Stimulated activated CD8-positive, alpha-beta memory T cell treated with anti-CD3 and anti-CD28 coated beads, Interleukin-4, amount 100 ng/mL, for 48 hours (primary cell): ENCODE results near the gene DNAJA4.

ENCODE experiments used
- DNase-seq: peaks from one replicate; pipeline ENCODE4 v3.0.0-alpha.2; 2020

DNAJA4 gene

GRCh38 chr15:78264304-78265136, at the start of gene DNAJA4:
DNAJA4 (plus strand) TSS chr15:78264562; CDS start chr15:78264764, 202 bp downstream.
- peak; percentile 66 for DNase-seq

- no peak for DNase-seq
Observed at GRCh38 chr15:78216276-78217104, 47.9 kb upstream of the DNAJA4 start.

GRCh38 chr15:78220713-78221112, 43.6 kb upstream of the DNAJA4 start:
- DNase-seq: no peak

- no peak for DNase-seq
Observed at GRCh38 chr15:78222745-78223395, 41.5 kb upstream of the DNAJA4 start.

GRCh38 chr15:78223396-78224022, 40.9 kb upstream of the DNAJA4 start:
- no peak for DNase-seq

GRCh38 chr15:78224023-78224411, 40.3 kb upstream of the DNAJA4 start:
- no peak for DNase-seq

GRCh38 chr15:78225783-78226541, 38.4 kb upstream of the DNAJA4 start:
- DNase-seq: no peak

GRCh38 chr15:78228356-78228996, 35.9 kb upstream of the DNAJA4 start:
- no peak for DNase-seq

- no peak for DNase-seq
Observed at GRCh38 chr15:78229431-78230406, 34.6 kb upstream of the DNAJA4 start.

GRCh38 chr15:78232951-78233350, 31.4 kb upstream of the DNAJA4 start:
- no peak for DNase-seq

- no peak for DNase-seq
Observed at GRCh38 chr15:78233496-78233895, 30.9 kb upstream of the DNAJA4 start.

GRCh38 chr15:78234515-78235040, 29.8 kb upstream of the DNAJA4 start, which contains the start of gene ACSBG1:
ACSBG1 (minus strand) TSS chr15:78234565; CDS start chr15:78234501, 64 bp downstream.
- DNase-seq: no peak

- DNase-seq: no peak
Observed at GRCh38 chr15:78236491-78236890, 27.9 kb upstream of the DNAJA4 start.

GRCh38 chr15:78237146-78237545, 27.2 kb upstream of the DNAJA4 start:
- DNase-seq: no peak

GRCh38 chr15:78239811-78240210, 24.6 kb upstream of the DNAJA4 start:
- DNase-seq: no peak

GRCh38 chr15:78241017-78241416, 23.3 kb upstream of the DNAJA4 start:
- peak; percentile 95 for DNase-seq

- DNase-seq: peak; percentile 53
Observed at GRCh38 chr15:78242128-78242527, 22.2 kb upstream of the DNAJA4 start.

- no peak for DNase-seq
Observed at GRCh38 chr15:78243058-78243457, 21.3 kb upstream of the DNAJA4 start.

GRCh38 chr15:78243491-78243941, 20.8 kb upstream of the DNAJA4 start:
- no peak for DNase-seq

- no peak for DNase-seq
Observed at GRCh38 chr15:78244101-78244500, 20.3 kb upstream of the DNAJA4 start.
